Measurements from ENCODE around the gene INHBB.
A peak's percentile ranks its signal among the peaks of the same experiment; 100 is the strongest.
"Not testable (repeated sequence)": the region's sequence is repeated elsewhere in the genome, so short reads cannot be mapped to it uniquely, and the experiment has no call there.

Gene INHBB

GRCh38 chr2:120316528-120317179, 29.3 kb upstream of the INHBB start:
- no peak for DNase-seq (ENCODE audit: low read depth)

GRCh38 chr2:120317180-120317533, 28.8 kb upstream of the INHBB start:
- DNase-seq (ENCODE audit: low read depth): no peak

GRCh38 chr2:120317916-120318315, 28.0 kb upstream of the INHBB start:
- no peak for DNase-seq (ENCODE audit: low read depth)

GRCh38 chr2:120318626-120319025, 27.3 kb upstream of the INHBB start:
- peak; percentile 7 for DNase-seq (ENCODE audit: low read depth)

GRCh38 chr2:120319123-120319522, 26.8 kb upstream of the INHBB start:
- DNase-seq (ENCODE audit: low read depth): no peak

- DNase-seq (ENCODE audit: low read depth): no peak
Observed at GRCh38 chr2:120319686-120320317, 26.1 kb upstream of the INHBB start.

GRCh38 chr2:120320318-120320851, 25.6 kb upstream of the INHBB start:
- DNase-seq (ENCODE audit: low read depth): no peak

- DNase-seq (ENCODE audit: low read depth): not testable (repeated sequence)
Observed at GRCh38 chr2:120320887-120321556, 24.9 kb upstream of the INHBB start.

- no peak for DNase-seq (ENCODE audit: low read depth)
Observed at GRCh38 chr2:120321721-120322284, 24.1 kb upstream of the INHBB start.

GRCh38 chr2:120322329-120322728, 23.6 kb upstream of the INHBB start:
- DNase-seq (ENCODE audit: low read depth): no peak

- peak; percentile 54 for DNase-seq (ENCODE audit: low read depth)
Observed at GRCh38 chr2:120323214-120323613, 22.7 kb upstream of the INHBB start.

GRCh38 chr2:120323807-120324399, 22.0 kb upstream of the INHBB start:
- peak; percentile 30 for DNase-seq (ENCODE audit: low read depth)

- no peak for DNase-seq (ENCODE audit: low read depth)
Observed at GRCh38 chr2:120324933-120325332, 21.0 kb upstream of the INHBB start.

- DNase-seq (ENCODE audit: low read depth): no peak
Observed at GRCh38 chr2:120326066-120326465, 19.9 kb upstream of the INHBB start.

- DNase-seq (ENCODE audit: low read depth): no peak
Observed at GRCh38 chr2:120330946-120331822, 14.8 kb upstream of the INHBB start.

GRCh38 chr2:120331903-120332302, 14.0 kb upstream of the INHBB start:
- DNase-seq (ENCODE audit: low read depth): no peak

GRCh38 chr2:120332384-120332783, 13.6 kb upstream of the INHBB start:
- no peak for DNase-seq (ENCODE audit: low read depth)

GRCh38 chr2:120334068-120334467, 11.9 kb upstream of the INHBB start:
- no peak for DNase-seq (ENCODE audit: low read depth)

- no peak for DNase-seq (ENCODE audit: low read depth)
Observed at GRCh38 chr2:120336749-120337148, 9.2 kb upstream of the INHBB start.

GRCh38 chr2:120338015-120338414, 7.9 kb upstream of the INHBB start:
- DNase-seq (ENCODE audit: low read depth): no peak

- DNase-seq (ENCODE audit: low read depth): no peak
Observed at GRCh38 chr2:120341977-120342376, 4.0 kb upstream of the INHBB start.

Measured in EH (cell line).